ENCODE measurements around the gene MYPN. TPM values are rescaled to one million over a fixed set of nuclear protein-coding genes. Genes with fewer than 3 reads are reported as not detected.

MYPN gene
- polyA plus RNA-seq, 3 donors from 2014 or later: not detected

DNA sequence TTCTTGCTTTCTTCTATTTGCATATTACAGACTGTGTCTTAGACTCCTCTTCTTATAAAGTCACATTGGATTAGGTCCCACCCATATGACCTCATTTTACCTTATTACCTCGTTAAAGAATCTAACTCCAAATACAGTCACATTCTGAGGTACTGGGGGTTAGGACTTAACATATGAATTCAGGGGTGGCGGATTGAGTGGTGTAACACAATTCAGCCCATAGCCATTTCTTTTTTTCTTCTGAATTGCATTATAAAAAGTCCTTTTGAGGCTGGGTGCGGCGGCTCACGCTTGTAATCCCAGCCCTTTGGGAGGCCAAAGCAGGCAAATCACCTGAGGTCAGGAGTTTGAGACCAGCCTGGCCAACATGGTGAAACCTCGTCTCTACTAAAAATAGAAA lies 27.4 kb upstream of the MYPN start:
- no peak for DNase-seq
- H3K27me3 Mint-ChIP-seq (ENCODE audit: low read depth in 3 of 3): peaks cover 1 to 6% (median 5%) of the 10 kb centered on the region in 3 donors
- H3K27ac Mint-ChIP-seq: no peak overlapping the region
- no peak overlapping the region for H3K4me3 Mint-ChIP-seq
- H3K4me1 Mint-ChIP-seq: no peaks in the 10 kb centered on the region
- H3K9me3 Mint-ChIP-seq: no peaks in the 10 kb centered on the region
- H3K36me3 Mint-ChIP-seq: no peaks in the 10 kb centered on the region

DNA sequence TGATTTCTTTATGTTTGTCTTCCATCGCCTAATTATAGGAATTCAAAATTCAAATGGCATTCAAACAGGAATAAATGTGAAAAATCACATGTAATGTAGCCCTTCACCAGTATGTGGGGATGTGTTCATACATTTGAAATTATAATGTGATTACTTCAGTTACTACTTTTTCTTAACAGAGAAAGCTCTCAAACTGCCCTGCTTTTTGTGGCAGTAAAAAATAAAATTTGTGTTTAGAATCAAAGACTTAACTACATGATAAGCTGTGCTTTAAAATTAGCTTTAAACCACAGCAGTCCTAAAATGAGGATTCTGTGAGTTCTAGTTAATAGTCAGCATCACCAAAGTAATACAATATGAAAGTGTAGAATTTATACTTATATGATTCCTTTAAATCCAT lies 26.4 kb upstream of the MYPN start:
- H3K36me3 Mint-ChIP-seq: no peaks in the 10 kb centered on the region
- no peak overlapping the region for H3K27ac Mint-ChIP-seq
- H3K9me3 Mint-ChIP-seq: no peaks in the 10 kb centered on the region
- H3K27me3 Mint-ChIP-seq (ENCODE audit: low read depth in 3 of 3): peaks cover 1 to 6% (median 2%) of the 10 kb centered on the region in 3 donors
- DNase-seq: no peak
- no peak overlapping the region for H3K4me3 Mint-ChIP-seq
- H3K4me1 Mint-ChIP-seq: no peaks in the 10 kb centered on the region

DNA sequence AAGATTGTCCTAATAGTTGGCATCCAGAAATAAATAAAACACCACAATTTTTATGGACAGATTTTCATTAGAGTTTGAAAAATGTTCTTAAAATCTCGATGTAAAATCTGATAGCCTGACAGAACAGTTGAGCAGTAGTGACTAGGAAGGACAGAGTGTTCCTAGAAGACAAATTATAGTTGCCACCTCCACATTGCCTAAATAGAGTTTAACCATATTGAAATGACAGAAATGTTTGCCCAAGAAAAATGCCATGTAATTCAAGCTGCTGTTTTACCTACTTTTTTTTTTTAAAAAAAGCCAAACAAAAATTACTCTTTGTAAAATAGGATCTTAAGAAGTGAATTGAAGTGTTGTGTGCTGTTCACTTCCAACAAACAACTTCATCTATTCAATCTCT lies 25.3 kb upstream of the MYPN start:
- H3K27me3 Mint-ChIP-seq (ENCODE audit: low read depth in 3 of 3): peaks cover 0 to 6% (median 2%) of the 10 kb centered on the region in 3 donors
- H3K4me1 Mint-ChIP-seq: no peaks in the 10 kb centered on the region
- no peak overlapping the region for H3K4me3 Mint-ChIP-seq
- DNase-seq: no peak
- H3K9me3 Mint-ChIP-seq: no peaks in the 10 kb centered on the region
- H3K27ac Mint-ChIP-seq: no peak overlapping the region
- no peaks in the 10 kb centered on the region for H3K36me3 Mint-ChIP-seq

- H3K9me3 Mint-ChIP-seq: no peaks in the 10 kb centered on the region
- H3K36me3 Mint-ChIP-seq: no peaks in the 10 kb centered on the region
- H3K27me3 Mint-ChIP-seq (ENCODE audit: low read depth in 3 of 3): peaks cover 2 to 6% (median 2%) of the 10 kb centered on the region in 3 donors
- H3K4me3 Mint-ChIP-seq: no peak overlapping the region
- H3K4me1 Mint-ChIP-seq: no peaks in the 10 kb centered on the region
- H3K27ac Mint-ChIP-seq: no peak overlapping the region
- no peak for DNase-seq
Measured at GRCh38 chr10:68084469-68084868, 24.8 kb upstream of the MYPN start.

DNA sequence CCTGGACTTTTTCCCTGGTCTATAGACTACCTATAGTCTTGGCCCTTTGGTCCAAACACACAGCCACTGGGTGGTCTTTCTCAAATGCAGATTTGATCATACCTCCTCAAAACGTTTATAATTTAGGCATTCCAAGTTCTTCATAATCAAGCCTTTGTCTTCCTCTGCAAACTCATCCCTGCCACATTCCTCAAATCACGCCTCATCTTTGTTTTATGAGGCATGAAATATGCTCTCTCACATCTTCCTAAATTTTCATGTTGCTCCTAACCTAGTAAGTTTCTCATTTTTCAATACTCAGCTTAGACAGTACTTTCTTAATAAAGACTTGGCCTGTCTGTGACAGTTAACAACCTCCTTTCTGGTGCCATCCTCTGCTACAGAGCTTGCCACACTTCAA lies 23.3 kb upstream of the MYPN start:
- H3K27ac Mint-ChIP-seq: no peak overlapping the region
- H3K36me3 Mint-ChIP-seq: no peaks in the 10 kb centered on the region
- no peaks in the 10 kb centered on the region for H3K9me3 Mint-ChIP-seq
- no peak for DNase-seq
- H3K4me3 Mint-ChIP-seq: no peak overlapping the region
- no peaks in the 10 kb centered on the region for H3K4me1 Mint-ChIP-seq
- peaks cover 2 to 6% (median 2%) of the 10 kb centered on the region in 3 donors for H3K27me3 Mint-ChIP-seq (ENCODE audit: low read depth in 3 of 3)

GRCh38 chr10:68086910-68087684 lies 22.2 kb upstream of the MYPN start:
- Mint-ChIP-seq H3K27me3 (ENCODE audit: low read depth in 3 of 3) (peaks cover 2 to 6% (median 2%) of the 10 kb centered on the region in 3 donors), H3K27ac (no peak overlapping the region), H3K36me3 (no peaks in the 10 kb centered on the region)

GRCh38 chr10:68087685-68088401 lies 21.4 kb upstream of the MYPN start:
- H3K4me1 Mint-ChIP-seq: no peaks in the 10 kb centered on the region
- no peak overlapping the region for H3K4me3 Mint-ChIP-seq
- no peak overlapping the region for H3K27ac Mint-ChIP-seq
- no peaks in the 10 kb centered on the region for H3K36me3 Mint-ChIP-seq
- H3K9me3 Mint-ChIP-seq: no peaks in the 10 kb centered on the region
- peaks cover 2 to 4% (median 2%) of the 10 kb centered on the region in 3 donors for H3K27me3 Mint-ChIP-seq (ENCODE audit: low read depth in 3 of 3)
- DNase-seq: no peak

More at GRCh38 chr10:68086910-68087684, 22.2 kb upstream of the MYPN start:
- Mint-ChIP-seq H3K4me1 (no peaks in the 10 kb centered on the region), H3K9me3 (no peaks in the 10 kb centered on the region), H3K4me3 (no peak overlapping the region)
- DNase-seq: no peak

GRCh38 chr10:68088740-68089139 lies 20.5 kb upstream of the MYPN start:
- no peak for DNase-seq
- Mint-ChIP-seq H3K36me3 (no peaks in the 10 kb centered on the region), H3K9me3 (no peaks in the 10 kb centered on the region), H3K4me3 (no peak overlapping the region), H3K27ac (no peak overlapping the region), H3K4me1 (no peaks in the 10 kb centered on the region), H3K27me3 (ENCODE audit: low read depth in 3 of 3) (peaks cover 0 to 2% (median 2%) of the 10 kb centered on the region in 3 donors)

GRCh38 chr10:68090586-68090985 lies 18.7 kb upstream of the MYPN start:
- Mint-ChIP-seq H3K4me3 (no peak overlapping the region), H3K4me1 (no peaks in the 10 kb centered on the region), H3K9me3 (no peaks in the 10 kb centered on the region), H3K27me3 (ENCODE audit: low read depth in 3 of 3) (peaks cover 0 to 5% (median 2%) of the 10 kb centered on the region in 3 donors), H3K36me3 (no peaks in the 10 kb centered on the region), H3K27ac (no peak overlapping the region)
- no peak for DNase-seq

DNA sequence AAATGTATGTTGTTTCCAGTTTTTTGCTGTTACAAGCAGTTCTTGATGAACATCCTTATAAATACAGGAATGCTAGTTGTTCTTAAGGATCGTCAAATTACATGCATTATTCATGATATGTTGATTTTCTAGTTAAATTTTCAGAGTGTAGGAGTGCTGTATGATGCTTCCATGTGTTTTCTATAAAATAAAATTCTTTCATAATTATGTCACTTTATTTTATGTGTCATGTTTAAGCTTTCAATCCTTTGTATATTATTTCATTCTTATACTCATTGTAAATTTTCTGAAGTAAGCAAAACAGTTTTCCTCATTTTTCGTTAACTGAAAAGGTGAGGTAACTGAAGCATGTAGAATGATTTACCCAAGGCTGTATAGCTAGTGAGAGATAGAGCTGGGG lies 16.8 kb upstream of the MYPN start:
- Mint-ChIP-seq H3K27ac (no peak overlapping the region), H3K4me1 (no peaks in the 10 kb centered on the region), H3K9me3 (no peaks in the 10 kb centered on the region), H3K36me3 (no peaks in the 10 kb centered on the region), H3K4me3 (no peak overlapping the region), H3K27me3 (ENCODE audit: low read depth in 3 of 3) (peaks cover 0 to 5% (median 2%) of the 10 kb centered on the region in 3 donors)
- no peak for DNase-seq

DNA sequence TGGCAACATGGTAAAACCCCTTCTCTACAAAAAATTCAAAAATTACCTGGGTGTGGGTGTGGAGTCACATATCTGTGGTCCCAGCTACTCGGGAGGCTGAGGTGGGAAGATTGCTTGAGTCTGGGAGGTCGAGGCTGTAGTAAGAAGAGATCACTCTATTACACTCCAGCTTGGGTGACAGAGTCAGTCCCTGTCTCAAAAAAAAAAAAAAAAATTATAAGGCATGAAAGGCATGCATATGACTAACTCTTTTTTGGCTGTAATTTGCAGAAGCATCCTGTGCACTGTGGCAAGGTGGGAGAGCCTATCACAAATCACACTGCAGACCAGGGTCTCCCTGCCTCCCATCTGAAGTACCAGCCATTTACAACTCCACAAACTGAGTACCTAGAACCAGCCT lies 14.1 kb upstream of the MYPN start:
- DNase-seq: no peak
- Mint-ChIP-seq H3K4me1 (no peaks in the 10 kb centered on the region), H3K27me3 (ENCODE audit: low read depth in 3 of 3) (peaks cover 0 to 8% (median 2%) of the 10 kb centered on the region in 3 donors), H3K9me3 (no peaks in the 10 kb centered on the region), H3K4me3 (no peak overlapping the region), H3K27ac (no peak overlapping the region), H3K36me3 (no peaks in the 10 kb centered on the region)

DNA sequence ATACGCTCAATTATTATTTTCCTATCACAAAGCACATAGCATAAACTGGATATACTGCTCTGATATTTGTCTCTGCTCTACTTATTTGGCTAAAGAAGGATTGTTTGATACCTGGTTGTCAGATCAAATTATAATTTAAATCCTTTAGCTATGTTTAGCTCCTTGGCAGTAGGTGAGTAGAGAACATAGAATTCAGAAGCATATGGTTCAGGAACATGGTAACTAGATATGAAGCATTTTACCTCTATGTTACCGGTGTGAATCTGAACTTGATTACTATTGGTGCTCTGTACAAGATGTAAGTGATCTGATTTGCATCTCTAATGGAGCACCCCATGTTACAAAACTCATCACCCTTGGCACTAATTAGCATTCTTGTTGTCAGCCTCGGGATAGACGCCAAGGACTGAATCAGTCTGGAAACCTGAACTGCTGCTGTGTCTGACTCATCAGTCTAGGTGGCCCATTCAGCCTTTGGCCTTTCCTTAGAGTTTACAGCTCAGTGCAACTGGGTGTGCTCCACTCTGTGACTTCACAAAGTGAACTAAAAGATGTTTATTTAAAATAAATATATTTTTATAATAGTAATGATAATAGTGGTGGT lies 12.3 kb upstream of the MYPN start:
- H3K36me3 Mint-ChIP-seq: no peaks in the 10 kb centered on the region
- H3K9me3 Mint-ChIP-seq: no peaks in the 10 kb centered on the region
- H3K4me3 Mint-ChIP-seq: no peak overlapping the region
- DNase-seq: no peak
- no peaks in the 10 kb centered on the region for H3K4me1 Mint-ChIP-seq
- H3K27ac Mint-ChIP-seq: no peak overlapping the region
- H3K27me3 Mint-ChIP-seq (ENCODE audit: low read depth in 3 of 3): peaks cover 0 to 8% (median 2%) of the 10 kb centered on the region in 3 donors

- no peaks in the 10 kb centered on the region for H3K36me3 Mint-ChIP-seq
- no peak overlapping the region for H3K4me3 Mint-ChIP-seq
- H3K9me3 Mint-ChIP-seq: no peaks in the 10 kb centered on the region
- no peaks in the 10 kb centered on the region for H3K4me1 Mint-ChIP-seq
- H3K27me3 Mint-ChIP-seq (ENCODE audit: low read depth in 3 of 3): peaks cover 2 to 6% (median 6%) of the 10 kb centered on the region in 3 donors
- DNase-seq: no peak
- no peak overlapping the region for H3K27ac Mint-ChIP-seq
Measured at GRCh38 chr10:68099736-68100135, 9.6 kb upstream of the MYPN start.

DNA sequence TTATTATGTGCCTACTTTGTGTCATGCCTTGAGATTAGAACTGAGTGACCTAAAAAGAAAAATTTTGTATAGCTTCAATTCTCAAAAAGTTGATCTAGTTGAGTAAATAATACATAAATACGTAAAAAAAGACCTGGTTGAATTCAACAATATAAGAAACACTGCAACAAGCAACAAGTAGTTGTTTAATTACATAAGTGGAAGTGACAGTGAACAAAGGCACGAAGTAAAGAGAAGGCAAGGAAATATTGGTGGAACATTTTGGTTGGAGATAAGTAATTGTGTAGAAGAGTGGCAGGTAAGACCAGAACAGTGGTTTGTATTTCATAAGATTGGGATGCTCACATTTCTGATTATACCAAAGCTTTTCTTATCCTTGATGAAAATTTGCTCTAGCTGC lies 8.2 kb upstream of the MYPN start:
- Mint-ChIP-seq H3K4me1 (no peaks in the 10 kb centered on the region), H3K27ac (no peak overlapping the region), H3K36me3 (no peaks in the 10 kb centered on the region), H3K27me3 (ENCODE audit: low read depth in 3 of 3) (peaks cover 0 to 6% (median 5%) of the 10 kb centered on the region in 3 donors), H3K4me3 (no peak overlapping the region), H3K9me3 (peaks cover 0 to 1% (median 0%) of the 10 kb centered on the region in 6 donors)
- DNase-seq: no peak

All from immature natural killer cell (primary cell).